MCF 10A (cell line): ENCODE data around the gene ACOD1. TPM values are rescaled to one million over a fixed set of nuclear protein-coding genes. Genes with fewer than 3 reads are reported as not detected.

ENCODE experiments used
- BruUV-seq: library from RNA; stranded (reverse); fragments of 400-500 nt; replicated peaks from 2 replicates; lab custom pipeline; 2021; lab: Mats Ljungman, UMichigan
- CTCF ChIA-PET: fragments of 300-600 bp; sonication (Branson Sonifier 250); formaldehyde crosslinking; extraction: SDS; loops from one replicate; lab custom pipeline; 2021; ENCODE audit warnings: antibody characterized with exemption, inconsistent platforms; lab: Yijun Ruan, JAX
- POLR2A ChIA-PET: fragments of 300-600, 350-650 bp; sonication (Branson Sonifier 250); formaldehyde crosslinking; extraction: SDS; loops from one replicate; lab custom pipeline; 2020; ENCODE audit warnings: antibody characterized with exemption, inconsistent platforms; lab: Yijun Ruan, JAX
- DNase-seq: peaks from one replicate; pipeline ENCODE4 v3.0.0-alpha.2; 2018; ENCODE audit not compliant: unreplicated experiment
- H3K27ac Mint-ChIP-seq: one replicate; pipeline ENCODE4 v1.8.0; 2022; ENCODE audit warnings: mild to moderate bottlenecking, low read depth, mixed read lengths; ENCODE audit not compliant: unreplicated experiment
- H3K27me3 Mint-ChIP-seq: one replicate; pipeline ENCODE4 v1.8.0; 2022; ENCODE audit warnings: mixed read lengths; ENCODE audit not compliant: insufficient read depth, unreplicated experiment
- H3K36me3 Mint-ChIP-seq: one replicate; pipeline ENCODE4 v1.8.0; 2022; ENCODE audit warnings: mild to moderate bottlenecking, moderate library complexity, mixed read lengths; ENCODE audit not compliant: insufficient read depth, unreplicated experiment
- H3K4me1 Mint-ChIP-seq: one replicate; pipeline ENCODE4 v1.8.0; 2022; ENCODE audit warnings: mixed read lengths; ENCODE audit not compliant: insufficient read depth, unreplicated experiment
- H3K4me3 Mint-ChIP-seq: one replicate; pipeline ENCODE4 v1.8.0; 2022; ENCODE audit warnings: mild to moderate bottlenecking, moderate library complexity, mixed read lengths; ENCODE audit not compliant: unreplicated experiment
- H3K9me3 Mint-ChIP-seq: one replicate; pipeline ENCODE4 v1.8.0; 2022; ENCODE audit warnings: mixed read lengths; ENCODE audit not compliant: unreplicated experiment
- CTCF ChIP-seq: fragments of 200-600 bp; IDR thresholded peaks from one replicate; pipeline ENCODE4 v1.8.0; 2022; ENCODE audit warnings: antibody characterized with exemption, mild to moderate bottlenecking; ENCODE audit not compliant: unreplicated experiment
- intact Hi-C: fragments of 100-400 bp; cut with micrococcal nuclease; formaldehyde crosslinking; loops from 2 replicates; pipeline ENCODE4 v1.14.1; 2022
- total RNA-seq: library from RNA; stranded (reverse); gene quantifications from 2 replicates; pipeline ENCODE4 v1.2.3, GENCODE V29; 2022

Gene ACOD1
- total RNA-seq, 1 experiment from 2014 or later, result not detected

GRCh38 chr13:76943646-76944045, 4.7 kb upstream of the ACOD1 start:
- intact Hi-C loops, result loop anchor here (5.0 kb wide), 1 partner anchor 34 kb away; no protein-coding TSS in a partner anchor
- CTCF ChIA-PET, result interaction anchor here (0.6 kb wide), 1 partner anchor 1061 kb away, joined by 3 read pairs; no protein-coding TSS in a partner anchor
- peak; percentile 14 for DNase-seq
- BruUV-seq, result no TSS peak
- peak overlapping the region; percentile 69 for H3K27ac Mint-ChIP-seq
- no peak for TF ChIP-seq CTCF
- H3K36me3 Mint-ChIP-seq, result no peaks in the 10 kb centered on the region
- no peak overlapping the region for H3K4me3 Mint-ChIP-seq
- no peaks in the 10 kb centered on the region for H3K27me3 Mint-ChIP-seq
- POLR2A ChIA-PET, result no interaction called here
- H3K4me1 Mint-ChIP-seq, result peaks cover 30% of the 10 kb centered on the region
- H3K9me3 Mint-ChIP-seq, result no peaks in the 10 kb centered on the region

- ChIA-PET POLR2A (interaction anchor here (0.7 to 2.2 kb wide), 9 partner anchors 10 to 1183 kb away, joined by 3 to 11 read pairs (median 4); partner anchors contain the start of gene CLN5), CTCF (interaction anchor here (0.9 kb wide), 1 partner anchor 32 kb away, joined by 3 read pairs; no protein-coding TSS in a partner anchor)
- Mint-ChIP-seq H3K4me1 (peaks cover 23% of the 10 kb centered on the region), H3K27me3 (no peaks in the 10 kb centered on the region), H3K4me3 (no peak overlapping the region), H3K27ac (peak overlapping the region; percentile 69), H3K36me3 (no peaks in the 10 kb centered on the region), H3K9me3 (no peaks in the 10 kb centered on the region)
- intact Hi-C loops, result loop anchor here (5.0 kb wide), 1 partner anchor 33 kb away; no protein-coding TSS in a partner anchor
- no TSS peak for BruUV-seq
- peak; percentile 86 for DNase-seq
- no peak for TF ChIP-seq CTCF
Observed at GRCh38 chr13:76944456-76944855, 3.9 kb upstream of the ACOD1 start.

GRCh38 chr13:76950101-76950500, 1.8 kb downstream of the ACOD1 start:
- BruUV-seq, result no TSS peak
- Mint-ChIP-seq H3K4me1 (peaks cover 6% of the 10 kb centered on the region), H3K4me3 (no peak overlapping the region), H3K27ac (peak overlapping the region; percentile 1), H3K27me3 (peaks cover 11% of the 10 kb centered on the region), H3K36me3 (no peaks in the 10 kb centered on the region), H3K9me3 (no peaks in the 10 kb centered on the region)
- no peak for TF ChIP-seq CTCF
- ChIA-PET POLR2A (interaction anchor here (0.6 to 1.5 kb wide), 2 partner anchors 10 to 16 kb away, joined by 3 to 7 read pairs; no protein-coding TSS in a partner anchor), CTCF (interaction anchor here (0.7 to 1.3 kb wide), 2 partner anchors 8 to 30 kb away, joined by 3 to 8 read pairs; no protein-coding TSS in a partner anchor)
- intact Hi-C loops, result no loop called here
- DNase-seq, result no peak

- no peak overlapping the region for H3K27ac Mint-ChIP-seq
- no peaks in the 10 kb centered on the region for H3K36me3 Mint-ChIP-seq
- BruUV-seq, result no TSS peak
- H3K4me3 Mint-ChIP-seq, result no peak overlapping the region
- H3K27me3 Mint-ChIP-seq, result peaks cover 11% of the 10 kb centered on the region
- no peaks in the 10 kb centered on the region for H3K9me3 Mint-ChIP-seq
- no peak for TF ChIP-seq CTCF
- intact Hi-C loops, result no loop called here
- no peak for DNase-seq
- POLR2A ChIA-PET, result interaction anchor here (1.1 kb wide), 1 partner anchor 9 kb away, joined by 4 read pairs; no protein-coding TSS in a partner anchor
- CTCF ChIA-PET, result interaction anchor here (0.6 kb wide), 1 partner anchor 1365 kb away, joined by 3 read pairs; no protein-coding TSS in a partner anchor
- H3K4me1 Mint-ChIP-seq, result no peaks in the 10 kb centered on the region
Observed at GRCh38 chr13:76953968-76954367, 5.7 kb downstream of the ACOD1 start.
